IPS-15b (cell line): ENCODE results near the gene JARID2.

Experiments
- H3K27me3 ChIP-seq: one replicate; pipeline ENCODE4 v1.6.1; 2013; ENCODE audit warnings: low read length; ENCODE audit not compliant: control insufficient read depth, insufficient read depth
- H3K36me3 ChIP-seq: one replicate; pipeline ENCODE4 v1.6.1; 2013; ENCODE audit warnings: low read length; ENCODE audit not compliant: control insufficient read depth, insufficient read depth
- H3K4me1 ChIP-seq: one replicate; pipeline ENCODE4 v1.6.1; 2013; ENCODE audit warnings: mild to moderate bottlenecking, low read length; ENCODE audit not compliant: control insufficient read depth, insufficient read depth
- H3K4me3 ChIP-seq: one replicate; pipeline ENCODE4 v1.5.1; 2013; ENCODE audit warnings: low read depth, low read length
- H3K9ac ChIP-seq: one replicate; pipeline ENCODE4 v1.6.1; 2013; ENCODE audit warnings: low read depth, mild to moderate bottlenecking, low read length
- H3K9me3 ChIP-seq: one replicate; pipeline ENCODE4 v1.6.1; 2013; ENCODE audit warnings: mild to moderate bottlenecking, low read length; ENCODE audit not compliant: control insufficient read depth, insufficient read depth

The JARID2 gene

GRCh38 chr6:15503346-15503680, 257.4 kb downstream of the JARID2 start:
- Histone ChIP-seq H3K4me3 (no peak overlapping the region), H3K9me3 (no peaks in the 10 kb centered on the region), H3K27me3 (no peaks in the 10 kb centered on the region), H3K9ac (no peak overlapping the region), H3K4me1 (peaks cover 11% of the 10 kb centered on the region), H3K36me3 (peaks cover 92% of the 10 kb centered on the region)

GRCh38 chr6:15504040-15504495, 258.2 kb downstream of the JARID2 start:
- H3K36me3 ChIP-seq: peaks cover 91% of the 10 kb centered on the region
- no peak overlapping the region for H3K4me3 ChIP-seq
- no peak overlapping the region for H3K9ac ChIP-seq
- no peaks in the 10 kb centered on the region for H3K27me3 ChIP-seq
- peaks cover 11% of the 10 kb centered on the region for H3K4me1 ChIP-seq
- no peaks in the 10 kb centered on the region for H3K9me3 ChIP-seq

DNA sequence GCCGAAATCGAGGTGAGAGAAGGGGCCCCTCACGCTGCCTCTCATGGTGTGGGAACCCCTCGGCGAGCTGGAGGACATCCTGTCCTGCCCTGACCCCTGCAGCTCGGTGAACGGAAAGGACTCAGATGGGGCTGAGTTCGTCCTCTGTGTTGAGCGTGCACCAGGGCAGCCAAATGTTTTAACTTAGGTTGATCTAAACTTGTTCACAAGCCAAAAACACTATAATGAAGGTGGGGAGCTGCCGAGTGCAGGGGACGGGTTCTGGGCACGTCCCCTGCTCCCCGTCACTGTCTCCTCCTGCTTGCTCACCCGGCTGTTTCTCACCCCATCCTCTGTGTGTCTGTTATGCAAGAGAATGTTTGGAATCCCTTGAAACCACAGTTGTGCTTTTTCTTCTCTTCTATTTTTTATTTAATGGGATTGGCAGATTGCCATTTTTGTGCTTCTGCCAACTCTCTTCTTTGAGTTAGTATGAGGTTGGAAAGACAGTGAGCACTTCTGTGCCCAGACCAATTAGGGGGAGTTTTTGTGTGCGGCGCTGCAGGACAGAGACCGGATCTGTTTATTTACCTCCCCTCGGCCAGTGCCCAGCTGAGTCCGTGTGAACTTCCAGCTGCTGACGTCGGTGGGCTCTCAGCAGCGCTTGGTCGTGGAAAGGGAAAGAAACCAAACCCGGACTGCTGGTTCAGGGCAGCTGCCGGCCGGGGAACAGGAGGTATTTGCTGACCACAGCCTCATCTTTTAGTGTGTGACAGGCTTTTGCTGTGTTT, 258.9 kb downstream of the JARID2 start:
- Histone ChIP-seq H3K27me3 (no peaks in the 10 kb centered on the region), H3K4me3 (no peak overlapping the region), H3K36me3 (peaks cover 93% of the 10 kb centered on the region), H3K4me1 (peaks cover 11% of the 10 kb centered on the region), H3K9ac (no peak overlapping the region), H3K9me3 (no peaks in the 10 kb centered on the region)

DNA sequence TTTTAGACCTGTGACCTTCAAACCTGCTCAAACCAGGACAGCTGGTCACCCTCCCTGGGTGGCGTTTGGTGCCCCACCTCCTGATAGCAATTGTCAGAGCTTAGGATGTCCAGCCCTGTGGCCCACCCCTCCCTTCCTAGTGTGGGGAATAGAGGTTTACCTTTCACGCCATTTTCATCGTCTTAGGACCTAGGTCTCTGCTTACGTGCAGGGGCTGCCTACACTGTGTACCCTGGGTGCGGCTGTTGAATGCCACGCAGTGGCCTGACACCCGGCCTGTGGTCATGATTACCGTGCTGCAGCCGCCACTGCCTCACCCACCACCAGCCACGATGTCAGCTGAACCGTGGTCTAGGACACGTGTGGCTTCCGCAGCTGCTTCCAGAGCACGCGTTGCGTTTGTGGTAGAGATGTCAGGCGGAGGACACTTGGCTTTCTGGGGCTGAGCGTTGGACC, 259.6 kb downstream of the JARID2 start:
- Histone ChIP-seq H3K36me3 (peaks cover 93% of the 10 kb centered on the region), H3K9me3 (no peaks in the 10 kb centered on the region), H3K4me3 (no peak overlapping the region), H3K27me3 (no peaks in the 10 kb centered on the region), H3K4me1 (peaks cover 11% of the 10 kb centered on the region), H3K9ac (no peak overlapping the region)

DNA sequence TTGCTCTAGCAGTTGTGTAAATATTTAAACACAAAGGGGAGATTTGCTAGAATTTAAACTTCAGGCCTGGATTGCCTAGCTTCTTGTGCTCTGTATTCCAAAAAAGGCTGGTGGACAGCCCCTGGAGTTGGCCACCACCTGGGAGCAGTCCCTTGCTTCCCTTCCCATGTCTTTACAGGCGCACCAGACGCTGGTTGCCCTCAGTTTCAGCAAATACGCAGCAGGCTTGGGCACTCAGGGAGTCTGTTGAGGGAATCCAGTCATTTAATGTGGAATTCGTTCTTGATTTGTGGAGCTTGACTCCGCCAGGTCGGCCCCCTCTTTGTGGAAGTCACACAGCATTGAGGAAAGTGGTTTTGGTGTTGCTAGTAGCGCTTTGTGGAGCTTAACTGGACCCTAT, 260.2 kb downstream of the JARID2 start:
- H3K36me3 ChIP-seq: peaks cover 93% of the 10 kb centered on the region
- no peaks in the 10 kb centered on the region for H3K9me3 ChIP-seq
- peaks cover 11% of the 10 kb centered on the region for H3K4me1 ChIP-seq
- no peak overlapping the region for H3K4me3 ChIP-seq
- no peaks in the 10 kb centered on the region for H3K27me3 ChIP-seq
- H3K9ac ChIP-seq: no peak overlapping the region

DNA sequence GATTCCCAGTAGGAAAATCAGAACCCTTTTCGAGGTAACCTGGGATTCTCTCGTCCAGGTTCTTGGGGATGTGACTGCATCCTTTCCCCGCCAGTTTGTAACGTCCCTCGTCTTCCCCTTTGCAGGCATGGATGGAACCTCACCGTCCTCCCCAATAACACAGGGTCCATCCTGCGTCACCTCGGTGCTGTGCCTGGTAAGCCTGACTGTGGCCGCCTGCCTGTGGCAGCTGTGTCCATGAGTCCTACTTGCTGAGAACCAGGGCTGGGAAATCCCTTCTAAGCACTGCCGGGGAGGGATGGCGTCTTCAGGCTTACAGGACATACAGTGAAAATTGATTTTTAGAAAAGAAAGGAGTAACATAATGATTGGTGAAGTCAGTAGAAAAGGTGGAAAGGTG, 261.4 kb downstream of the JARID2 start:
- peaks cover 11% of the 10 kb centered on the region for H3K4me1 ChIP-seq
- H3K9me3 ChIP-seq: no peaks in the 10 kb centered on the region
- H3K27me3 ChIP-seq: no peaks in the 10 kb centered on the region
- H3K36me3 ChIP-seq: peaks cover 93% of the 10 kb centered on the region
- H3K9ac ChIP-seq: no peak overlapping the region
- H3K4me3 ChIP-seq: no peak overlapping the region

DNA sequence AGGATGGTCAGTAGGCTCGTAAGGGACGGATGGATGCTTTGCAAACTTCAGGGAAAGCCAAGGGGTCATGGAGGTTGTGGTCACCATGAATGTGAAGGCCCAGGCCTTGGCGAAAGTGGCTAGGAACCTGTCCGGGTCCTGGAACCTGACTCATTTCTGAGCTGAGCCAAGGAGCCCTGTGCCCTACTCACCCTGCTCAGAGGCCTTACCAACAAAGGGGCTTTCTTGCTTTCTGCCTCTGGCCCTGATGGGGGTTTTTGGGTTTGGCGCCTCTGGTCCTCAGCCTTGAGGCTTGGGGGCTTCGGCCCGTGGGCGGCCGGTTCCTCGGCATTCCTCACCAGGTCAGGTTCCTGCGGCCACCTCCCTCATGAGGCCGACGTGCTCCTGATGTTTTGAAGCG, 261.9 kb downstream of the JARID2 start:
- Histone ChIP-seq H3K4me3 (no peak overlapping the region), H3K9me3 (no peaks in the 10 kb centered on the region), H3K9ac (no peak overlapping the region), H3K36me3 (peaks cover 93% of the 10 kb centered on the region), H3K4me1 (peaks cover 11% of the 10 kb centered on the region), H3K27me3 (no peaks in the 10 kb centered on the region)

DNA sequence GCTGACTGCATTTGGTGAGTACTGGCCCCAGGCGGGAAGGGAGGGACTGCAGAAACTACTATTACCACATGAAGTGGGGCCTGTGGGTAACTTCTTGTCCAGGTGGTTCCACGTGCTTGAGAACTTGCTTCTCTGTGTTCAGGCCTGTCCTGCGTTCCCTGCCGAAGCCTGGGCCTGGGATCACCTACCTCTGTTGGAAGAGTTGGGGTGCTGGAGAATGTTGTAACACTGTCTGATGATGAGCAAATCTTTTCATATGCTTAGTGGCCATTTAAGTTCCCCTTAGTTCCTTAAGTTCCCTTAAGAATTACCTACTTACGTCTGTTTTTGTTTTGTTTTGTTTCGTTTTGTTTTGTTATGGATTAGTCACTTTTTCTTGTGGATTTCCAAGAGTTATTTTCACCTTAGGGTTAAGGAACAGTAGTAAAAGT, 262.6 kb downstream of the JARID2 start:
- no peak overlapping the region for H3K9ac ChIP-seq

GRCh38 chr6:15508931-15509330, 263.1 kb downstream of the JARID2 start:
- Histone ChIP-seq H3K9me3 (no peaks in the 10 kb centered on the region), H3K27me3 (no peaks in the 10 kb centered on the region), H3K9ac (no peak overlapping the region), H3K4me1 (peaks cover 11% of the 10 kb centered on the region), H3K36me3 (peaks cover 94% of the 10 kb centered on the region), H3K4me3 (no peak overlapping the region)

More for the DNA sequence above, 262.6 kb downstream of the JARID2 start:
- no peaks in the 10 kb centered on the region for H3K27me3 ChIP-seq
- no peak overlapping the region for H3K4me3 ChIP-seq
- no peaks in the 10 kb centered on the region for H3K9me3 ChIP-seq
- H3K36me3 ChIP-seq: peaks cover 94% of the 10 kb centered on the region
- H3K4me1 ChIP-seq: peaks cover 11% of the 10 kb centered on the region

GRCh38 chr6:15509335-15509933, 263.6 kb downstream of the JARID2 start:
- peaks cover 11% of the 10 kb centered on the region for H3K4me1 ChIP-seq
- no peak overlapping the region for H3K4me3 ChIP-seq
- no peaks in the 10 kb centered on the region for H3K9me3 ChIP-seq
- H3K36me3 ChIP-seq: peaks cover 94% of the 10 kb centered on the region
- H3K9ac ChIP-seq: no peak overlapping the region
- H3K27me3 ChIP-seq: no peaks in the 10 kb centered on the region

DNA sequence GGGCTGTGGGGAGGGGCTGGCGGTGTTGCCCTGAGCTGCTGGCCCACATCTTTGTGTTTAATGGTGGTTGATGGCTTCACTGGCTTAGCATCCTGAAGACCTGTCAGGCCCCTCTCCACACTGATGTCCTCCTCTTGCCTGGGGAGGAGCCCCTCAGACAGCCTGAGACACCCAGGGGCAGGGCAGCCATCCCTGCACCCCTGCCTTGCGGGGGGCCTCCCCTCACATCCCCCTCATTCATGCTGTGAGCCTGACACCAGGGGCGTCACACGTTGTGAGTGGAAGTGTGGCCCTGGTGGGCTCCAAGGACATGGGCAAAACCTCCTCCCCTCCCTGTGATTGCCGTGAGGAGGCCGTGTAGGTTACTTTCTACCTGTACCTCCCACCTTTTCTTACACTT, 264.3 kb downstream of the JARID2 start:
- Histone ChIP-seq H3K4me1 (peaks cover 11% of the 10 kb centered on the region), H3K9me3 (no peaks in the 10 kb centered on the region), H3K4me3 (no peak overlapping the region), H3K36me3 (peaks cover 94% of the 10 kb centered on the region), H3K9ac (no peak overlapping the region), H3K27me3 (no peaks in the 10 kb centered on the region)
